DND-41 (cell line): ENCODE data around the gene RFC5.
"Not testable (repeated sequence)": the region's sequence is repeated elsewhere in the genome, so short reads cannot be mapped to it uniquely, and the experiment has no call there.

Experiments
- CTCF ChIP-seq: IDR thresholded peaks from 2 replicates; pipeline ENCODE4 v1.5.1; 2012; ENCODE audit warnings: borderline replicate concordance, low read length, moderate library complexity, mild to moderate bottlenecking; ENCODE audit not compliant: poor library complexity, severe bottlenecking; ENCODE audit errors: extremely low read depth
- EZH2 ChIP-seq: IDR thresholded peaks from 3 replicates; pipeline ENCODE4 v1.6.1; 2012; ENCODE audit warnings: borderline replicate concordance, low read depth, mild to moderate bottlenecking, moderate library complexity, low read length, inconsistent platforms; ENCODE audit not compliant: severe bottlenecking

- not testable (repeated sequence) for TF ChIP-seq CTCF, EZH2
Measured at GRCh38 chr12:117999806-118000205, 16.7 kb upstream of the RFC5 start.
